ENCODE data around the gene GMDS. TPM values are rescaled to one million over a fixed set of nuclear protein-coding genes. Genes with fewer than 3 reads are reported as not detected.

Gene GMDS
- total RNA-seq, 1 donor from 2014 or later: 7.2 TPM

GRCh38 chr6:2240961-2241360 is 4.4 kb downstream of the GMDS start:
- Histone ChIP-seq H3K27ac (replicated peaks) (no peak overlapping the region), H3K27me3 (ENCODE audit: low read depth) (no peaks in the 10 kb centered on the region), H3K9me3 (replicated peaks) (no peaks in the 10 kb centered on the region), H3K4me3 (no peak overlapping the region), H3K36me3 (no peaks in the 10 kb centered on the region), H3K4me1 (peaks cover 19% of the 10 kb centered on the region)
- no peak for TF ChIP-seq CTCF (IDR thresholded peaks at IDR 0.05; ENCODE audit: borderline replicate concordance)
- intact Hi-C loops (cut with micrococcal nuclease): no loop called here
- no peak for DNase-seq

- H3K36me3 ChIP-seq: no peaks in the 10 kb centered on the region
Measured at GRCh38 chr6:2237001-2237400, 8.4 kb downstream of the GMDS start.

DNA sequence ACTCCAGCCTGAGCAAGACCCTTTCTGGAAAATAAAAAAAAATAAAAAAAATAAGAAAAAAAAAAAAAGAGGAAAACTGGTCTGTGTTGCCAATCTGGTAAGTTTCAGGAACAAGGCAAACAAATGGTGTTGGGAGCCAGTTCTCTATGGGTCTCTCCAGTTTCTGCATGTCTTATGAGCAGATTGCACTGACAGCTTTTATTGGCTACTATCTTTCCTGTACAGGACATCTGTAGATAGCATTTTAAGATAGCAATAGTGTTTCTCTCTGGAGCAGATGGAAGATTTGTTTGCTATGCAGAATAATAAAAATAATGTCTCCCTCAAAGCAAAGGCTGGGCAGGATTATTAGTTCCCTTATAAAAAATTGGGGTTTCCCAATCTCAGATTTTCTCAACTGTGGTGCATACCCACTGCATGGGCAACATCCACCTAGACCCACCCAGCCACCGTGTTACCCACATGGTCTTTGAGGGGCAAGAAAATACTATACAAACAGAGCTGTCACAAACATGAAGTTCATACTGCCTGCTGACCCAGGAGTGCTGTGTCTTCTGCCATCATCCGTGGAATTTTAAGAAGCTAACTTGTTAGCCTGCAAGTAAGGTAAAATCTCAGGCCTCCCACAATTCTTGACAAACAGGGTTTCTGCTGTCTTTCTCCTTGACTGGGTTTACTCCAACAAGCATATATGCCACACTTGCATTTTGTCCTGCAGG is 9.5 kb downstream of the GMDS start:
- Histone ChIP-seq H3K9me3 (replicated peaks) (no peaks in the 10 kb centered on the region), H3K4me3 (no peak overlapping the region), H3K27ac (replicated peaks) (no peak overlapping the region), H3K4me1 (peaks cover 4% of the 10 kb centered on the region), H3K36me3 (no peaks in the 10 kb centered on the region), H3K27me3 (ENCODE audit: low read depth) (no peaks in the 10 kb centered on the region)
- no peak for TF ChIP-seq CTCF (IDR thresholded peaks at IDR 0.05; ENCODE audit: borderline replicate concordance)
- intact Hi-C loops (cut with micrococcal nuclease): no loop called here
- DNase-seq: no peak

More at GRCh38 chr6:2237001-2237400, 8.4 kb downstream of the GMDS start:
- no peak overlapping the region for H3K4me3 ChIP-seq
- peaks cover 4% of the 10 kb centered on the region for H3K4me1 ChIP-seq
- H3K27ac ChIP-seq (replicated peaks): no peak overlapping the region
- intact Hi-C loops (cut with micrococcal nuclease): no loop called here
- DNase-seq: no peak
- no peaks in the 10 kb centered on the region for H3K27me3 ChIP-seq (ENCODE audit: low read depth)
- TF ChIP-seq CTCF (IDR thresholded peaks at IDR 0.05; ENCODE audit: borderline replicate concordance): no peak
- no peaks in the 10 kb centered on the region for H3K9me3 ChIP-seq (replicated peaks)

DNA sequence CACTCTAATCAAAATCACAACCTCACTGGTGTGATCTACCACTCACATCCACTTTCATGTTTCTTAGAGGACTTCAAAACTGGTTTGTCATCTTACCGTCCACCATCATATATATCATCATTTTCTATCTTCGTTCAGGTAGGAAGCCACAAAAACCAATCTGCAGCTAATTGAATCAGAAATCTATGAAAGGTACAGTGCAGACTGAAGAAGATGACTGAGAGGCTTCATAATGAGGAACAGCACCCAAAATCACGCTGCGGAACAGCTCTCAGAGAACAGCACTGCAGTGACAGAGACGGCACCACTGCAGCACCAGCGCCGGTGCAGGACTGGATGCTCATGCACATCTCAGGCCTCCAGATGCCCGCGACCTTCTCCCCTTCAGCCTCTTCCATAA is 13.0 kb downstream of the GMDS start:
- H3K36me3 ChIP-seq: no peaks in the 10 kb centered on the region
- no peaks in the 10 kb centered on the region for H3K27me3 ChIP-seq (ENCODE audit: low read depth)
- no peak overlapping the region for H3K4me3 ChIP-seq
- H3K27ac ChIP-seq (replicated peaks): no peak overlapping the region
- H3K4me1 ChIP-seq: peaks cover 4% of the 10 kb centered on the region
- TF ChIP-seq CTCF (IDR thresholded peaks at IDR 0.05; ENCODE audit: borderline replicate concordance): no peak
- no peak for DNase-seq
- no peaks in the 10 kb centered on the region for H3K9me3 ChIP-seq (replicated peaks)
- intact Hi-C loops (cut with micrococcal nuclease): no loop called here

- DNase-seq: no peak
- no peaks in the 10 kb centered on the region for H3K9me3 ChIP-seq (replicated peaks)
- no peaks in the 10 kb centered on the region for H3K4me1 ChIP-seq
- H3K27me3 ChIP-seq (ENCODE audit: low read depth): no peaks in the 10 kb centered on the region
- H3K27ac ChIP-seq (replicated peaks): no peak overlapping the region
- TF ChIP-seq CTCF (IDR thresholded peaks at IDR 0.05; ENCODE audit: borderline replicate concordance): no peak
- intact Hi-C loops (cut with micrococcal nuclease): no loop called here
- no peaks in the 10 kb centered on the region for H3K36me3 ChIP-seq
- H3K4me3 ChIP-seq: no peak overlapping the region
Measured at GRCh38 chr6:2231438-2231837, 14.0 kb downstream of the GMDS start.

All from left ventricle myocardium inferior (tissue), 1 donor.